Brain pericyte (primary cell): Measurements from ENCODE around the gene WDR75.
"Not testable (repeated sequence)": the region's sequence is repeated elsewhere in the genome, so short reads cannot be mapped to it uniquely, and the experiment has no call there.

ENCODE experiments used
- DNase-seq: peaks from one replicate; pipeline ENCODE4 v3.0.0-alpha.2; 2012; ENCODE audit warnings: low read depth, low spot score

Gene WDR75

DNA sequence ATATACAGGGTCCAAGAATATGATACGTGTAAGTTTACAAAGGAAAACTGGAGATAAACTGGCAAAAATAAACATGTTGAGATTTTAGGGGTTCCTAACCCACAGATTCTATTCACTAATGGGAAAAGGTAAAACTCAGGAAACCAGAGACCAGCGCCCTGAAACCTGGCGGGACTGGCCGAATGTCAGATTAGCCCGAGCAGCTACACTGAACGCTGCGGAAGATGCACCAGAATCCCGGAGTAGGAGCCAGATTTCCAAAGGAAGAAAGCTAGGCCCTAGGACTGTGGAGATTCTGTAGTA, 679 bp upstream of the WDR75 start:
- no peak for DNase-seq

DNA sequence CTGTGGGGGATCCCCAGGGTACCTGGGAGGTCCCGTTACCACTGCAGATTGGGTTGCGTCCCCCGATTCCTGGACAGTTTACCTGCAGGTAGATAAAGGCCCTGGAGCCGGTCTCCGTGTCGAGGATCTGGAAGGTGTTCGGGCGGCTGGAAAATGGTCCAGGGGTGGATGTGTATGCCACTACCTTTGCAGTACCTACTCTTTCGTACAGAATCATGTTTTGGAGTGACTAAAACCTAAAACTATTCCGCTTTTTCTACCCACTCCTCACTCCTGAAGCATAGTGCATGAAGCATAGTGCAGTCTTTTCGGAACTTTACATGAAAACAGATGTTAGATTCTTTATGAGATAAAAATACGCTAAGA, 418 bp downstream of the WDR75 start:
- no peak for DNase-seq

DNA sequence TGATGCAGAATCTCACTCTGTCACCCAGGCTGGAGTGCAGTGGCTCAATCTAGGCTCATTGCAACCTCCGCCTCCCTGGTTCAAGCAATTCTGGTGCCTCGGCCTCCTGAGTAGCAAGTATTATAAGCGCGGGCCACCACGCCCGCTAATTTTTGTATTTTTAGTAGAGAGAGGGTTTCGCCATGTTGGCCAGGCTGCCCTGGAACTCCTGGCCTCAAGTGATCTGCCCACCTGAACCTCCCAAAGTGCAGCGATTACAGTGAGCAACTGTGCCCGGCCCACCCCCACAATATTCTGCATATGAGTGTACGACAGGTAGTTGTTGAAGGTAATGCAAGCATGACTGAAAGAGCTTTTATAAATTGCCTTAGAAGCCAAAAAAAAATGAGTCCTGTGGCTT, 1.2 kb downstream of the WDR75 start:
- DNase-seq: no peak

DNA sequence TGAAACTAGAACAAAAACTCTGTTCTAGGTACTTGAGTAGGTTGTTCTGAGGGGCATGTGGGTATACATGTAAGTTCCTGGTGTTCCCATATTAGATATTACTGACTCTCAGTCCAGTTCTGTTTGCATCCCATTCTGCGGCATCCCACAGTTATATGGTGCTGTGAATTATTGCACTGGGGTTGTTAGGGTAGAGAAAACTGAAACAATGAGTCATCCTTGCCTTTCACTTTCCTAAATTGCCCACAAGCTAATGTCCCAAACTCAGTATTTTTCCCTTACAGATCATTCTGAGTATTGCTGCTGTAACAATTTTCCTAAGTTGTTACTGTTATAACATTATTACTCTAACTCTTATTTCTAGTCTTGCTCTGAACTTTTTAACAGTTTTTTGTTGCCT, 3.0 kb downstream of the WDR75 start:
- DNase-seq: no peak

DNA sequence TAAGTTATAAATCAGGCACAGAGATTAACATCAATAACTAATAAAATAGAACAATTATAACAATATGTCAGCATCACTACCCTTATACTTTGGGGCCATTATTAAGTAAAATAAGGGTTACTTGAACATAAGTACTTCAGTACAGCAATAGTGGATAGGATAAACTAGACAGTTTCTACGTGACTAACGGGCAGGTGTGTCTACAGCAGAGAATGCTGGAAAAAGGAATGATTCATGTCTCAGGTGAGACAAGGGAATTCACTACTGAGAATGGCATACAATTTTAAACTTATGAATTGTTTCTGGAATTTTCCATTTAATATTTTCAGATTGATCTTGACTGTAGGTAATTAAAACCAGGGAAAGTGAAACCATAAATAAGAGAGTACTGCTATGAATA, 5.5 kb downstream of the WDR75 start:
- no peak for DNase-seq

DNA sequence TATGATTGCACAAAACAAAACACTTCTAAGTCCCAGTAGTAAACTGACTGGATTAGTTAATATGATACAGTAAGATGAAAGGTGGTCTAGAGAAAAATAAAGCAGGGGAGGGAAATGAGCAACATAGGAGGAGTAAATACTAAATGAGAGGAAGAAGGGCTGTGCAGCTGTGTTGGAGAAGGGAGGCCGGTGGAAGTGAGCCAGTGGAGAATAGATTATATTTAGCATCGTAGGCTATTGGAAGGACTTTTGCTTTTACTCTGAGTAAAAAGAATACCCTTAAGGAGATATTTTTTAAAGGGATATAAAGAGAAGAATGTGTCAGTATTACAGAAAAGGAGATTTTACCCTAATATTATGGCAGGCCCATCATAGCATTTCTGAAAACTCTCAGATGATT, 12.7 kb downstream of the WDR75 start:
- no peak for DNase-seq

DNA sequence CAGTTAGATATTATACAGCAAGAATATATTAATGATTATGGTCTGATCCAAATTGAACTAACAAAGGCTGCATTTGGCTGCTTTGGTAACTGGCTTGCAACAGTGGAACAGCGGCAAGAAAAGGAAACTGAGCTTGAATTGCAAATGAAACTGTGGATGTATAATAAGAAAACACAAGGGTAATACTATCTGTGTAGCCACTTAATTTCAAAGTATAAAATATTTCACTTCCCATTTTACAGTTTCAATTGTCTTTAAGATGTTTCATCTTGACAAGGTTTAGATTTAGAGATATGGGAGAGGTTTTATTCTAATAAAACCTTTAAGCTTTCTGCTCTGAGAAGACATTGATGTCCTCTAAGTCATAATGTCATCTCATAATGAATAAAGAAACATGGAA, 23.8 kb downstream of the WDR75 start:
- no peak for DNase-seq

DNA sequence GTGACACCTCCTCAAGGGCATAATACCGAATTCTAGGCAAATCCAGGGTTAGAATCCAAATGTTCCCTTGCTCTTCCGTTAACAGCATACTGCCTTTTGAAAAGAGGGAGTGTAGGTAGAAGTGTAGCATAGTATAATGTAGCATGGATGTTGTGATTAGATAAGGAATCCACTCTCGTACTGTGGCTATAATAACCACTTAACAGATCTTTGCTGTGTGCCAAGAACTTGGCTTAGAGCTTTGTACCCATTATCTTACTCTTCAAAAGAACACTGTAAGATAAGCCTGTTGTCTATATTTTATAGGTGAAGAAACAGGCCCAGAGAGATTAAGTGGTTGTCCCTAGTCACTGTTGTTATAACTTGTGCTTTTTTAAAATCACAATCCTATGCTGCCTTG, 24.2 kb downstream of the WDR75 start:
- no peak for DNase-seq

DNA sequence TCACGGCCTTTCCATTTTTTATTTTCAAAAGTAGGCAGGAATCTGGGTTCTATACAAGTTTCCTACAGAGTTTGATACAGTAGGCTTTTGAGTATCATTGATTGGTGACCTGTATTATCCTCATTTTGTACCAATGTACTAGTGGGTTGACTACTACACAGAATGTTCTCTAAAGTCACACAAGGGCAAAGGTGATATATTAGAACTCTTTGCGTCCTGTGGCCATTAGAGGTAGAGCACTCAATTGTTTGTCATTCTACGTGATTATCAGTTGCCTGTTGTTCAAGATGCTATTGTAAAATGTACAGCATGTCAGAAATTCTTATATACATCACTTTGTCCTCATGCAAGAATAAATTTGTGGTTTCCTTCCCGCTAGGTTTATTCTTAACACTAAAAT, 24.8 kb downstream of the WDR75 start:
- no peak for DNase-seq

DNA sequence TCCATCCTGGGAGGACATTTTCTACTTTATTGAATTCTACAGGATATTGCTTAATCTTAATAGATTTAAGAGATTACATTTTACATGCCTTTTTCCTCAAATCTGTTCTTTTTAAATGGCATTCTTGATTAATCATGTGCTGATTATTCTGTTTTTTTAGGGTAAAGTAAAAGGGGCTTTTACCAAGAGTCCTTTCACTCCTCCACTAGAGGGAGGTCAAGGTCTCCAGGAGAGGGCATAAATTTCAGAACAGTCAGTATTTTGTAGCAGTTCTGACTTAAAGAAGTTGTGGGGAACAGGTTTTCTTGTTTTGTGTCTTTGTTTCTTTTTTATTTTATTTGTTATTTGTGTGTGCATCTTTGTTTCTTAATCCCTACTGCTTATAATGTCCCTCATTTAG, 25.4 kb downstream of the WDR75 start:
- no peak for DNase-seq

DNA sequence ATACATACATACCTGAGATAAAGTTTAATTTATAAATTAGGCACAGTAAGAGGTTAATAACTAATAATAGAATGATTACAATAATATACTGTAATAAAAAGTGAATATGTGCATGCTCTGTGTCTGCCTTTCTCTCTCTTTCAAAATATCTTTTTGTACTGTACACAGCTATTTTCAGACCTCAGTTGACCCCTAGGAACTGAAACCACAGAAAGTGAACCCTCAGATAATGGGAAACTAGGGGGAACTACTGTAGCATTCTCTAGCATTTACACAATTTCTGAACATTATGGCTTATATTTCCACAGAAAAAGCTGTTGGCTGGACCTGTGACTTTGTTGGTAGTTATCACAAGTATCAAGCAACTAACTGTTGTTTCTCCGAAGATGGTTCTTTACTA, 25.9 kb downstream of the WDR75 start:
- no peak for DNase-seq

DNA sequence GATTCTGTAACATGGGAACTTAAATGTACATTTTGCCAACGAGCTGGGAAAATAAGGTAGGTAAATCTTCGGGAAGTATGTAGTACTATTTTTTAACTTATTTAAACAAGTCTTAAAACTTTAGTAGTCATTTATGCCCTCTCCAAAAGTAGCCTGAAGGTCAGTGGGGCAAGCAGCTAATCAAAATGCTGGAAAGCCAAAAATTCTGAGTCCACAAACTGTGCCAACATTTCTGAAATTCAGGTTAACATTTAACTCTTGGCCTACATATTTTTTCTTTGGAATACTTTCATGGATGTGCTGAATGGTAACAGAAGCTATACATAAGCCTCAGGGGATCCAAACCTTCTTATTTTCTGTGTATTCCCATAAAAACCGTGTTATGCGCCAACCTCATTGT, 26.3 kb downstream of the WDR75 start:
- DNase-seq: no peak

DNA sequence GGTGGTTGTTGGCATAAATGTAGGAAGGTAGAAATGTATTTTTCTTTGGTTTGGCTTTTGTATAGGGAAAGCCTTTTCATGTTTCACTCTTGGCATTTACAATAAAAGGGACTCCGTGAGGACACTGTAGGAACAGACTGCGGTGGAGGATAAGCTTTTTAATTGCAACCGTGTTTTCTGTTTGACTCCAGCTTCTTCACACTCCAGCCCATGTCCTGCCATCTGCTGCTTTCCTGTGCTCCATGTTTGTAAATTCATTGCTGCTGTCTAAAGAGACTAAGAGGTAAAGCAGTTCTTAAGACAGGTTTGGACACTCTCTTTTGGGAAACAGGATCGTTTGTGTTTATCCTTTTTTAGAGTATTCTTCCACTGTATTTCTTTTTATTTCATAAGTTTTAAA, 33.3 kb downstream of the WDR75 start:
- no peak for DNase-seq

DNA sequence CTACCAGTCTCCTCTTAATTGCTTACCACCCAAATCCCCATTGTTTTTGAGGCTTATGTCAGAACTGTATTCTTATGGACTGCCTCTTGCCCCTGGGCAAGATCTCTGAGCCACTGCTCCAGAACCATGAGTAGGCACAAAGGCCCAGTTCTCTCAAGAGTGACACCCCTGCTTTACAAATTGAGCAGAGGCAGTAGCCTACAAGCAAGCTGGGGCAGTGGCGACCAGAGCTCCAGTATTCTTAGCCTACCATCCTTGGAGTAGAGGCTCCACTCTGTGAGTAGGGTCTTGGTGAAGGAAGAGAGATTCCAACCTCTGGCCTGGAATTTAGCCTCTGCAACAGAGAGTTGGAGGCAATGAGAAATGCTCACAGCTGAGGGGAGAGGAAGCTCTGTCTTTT, 36.5 kb downstream of the WDR75 start:
- no peak for DNase-seq

DNA sequence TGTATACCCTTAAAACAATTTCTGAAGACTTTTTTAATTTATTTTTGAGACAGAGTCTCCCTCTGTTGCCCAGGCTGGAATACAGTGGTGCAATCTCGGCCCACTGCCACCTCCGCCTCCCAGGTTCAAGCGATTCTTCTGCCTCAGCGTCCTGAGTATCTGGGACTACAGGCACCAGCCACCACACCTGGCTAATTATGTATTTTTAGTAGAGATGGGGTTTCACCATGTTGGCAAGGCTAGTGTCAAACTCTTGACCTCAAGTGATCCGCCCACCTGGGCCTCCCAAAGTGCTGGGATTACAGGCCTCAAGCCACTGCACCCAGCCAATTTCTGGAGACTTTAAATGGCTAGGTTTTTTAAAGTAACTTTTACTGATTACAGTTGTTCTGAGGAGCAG, 37.0 kb downstream of the WDR75 start:
- not testable (repeated sequence) for DNase-seq

DNA sequence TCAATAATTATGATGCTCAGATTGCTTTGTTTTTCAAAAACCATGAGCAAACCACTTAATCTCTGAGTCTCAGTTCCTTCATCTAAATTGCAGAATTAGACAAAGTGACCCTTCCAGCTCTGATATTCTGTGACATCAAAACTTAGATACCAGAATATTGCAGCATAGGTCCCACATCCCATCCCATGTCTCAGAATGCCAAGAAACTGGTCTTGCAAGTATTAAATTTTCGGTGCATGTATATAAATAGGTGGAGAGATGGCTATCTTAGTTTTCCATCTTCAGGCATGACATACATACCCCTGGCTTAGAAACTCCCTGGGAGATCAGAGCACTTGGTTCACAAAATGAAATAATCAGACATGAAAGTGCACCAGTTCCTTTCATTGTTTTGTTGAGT, 39.8 kb downstream of the WDR75 start:
- DNase-seq: no peak

DNA sequence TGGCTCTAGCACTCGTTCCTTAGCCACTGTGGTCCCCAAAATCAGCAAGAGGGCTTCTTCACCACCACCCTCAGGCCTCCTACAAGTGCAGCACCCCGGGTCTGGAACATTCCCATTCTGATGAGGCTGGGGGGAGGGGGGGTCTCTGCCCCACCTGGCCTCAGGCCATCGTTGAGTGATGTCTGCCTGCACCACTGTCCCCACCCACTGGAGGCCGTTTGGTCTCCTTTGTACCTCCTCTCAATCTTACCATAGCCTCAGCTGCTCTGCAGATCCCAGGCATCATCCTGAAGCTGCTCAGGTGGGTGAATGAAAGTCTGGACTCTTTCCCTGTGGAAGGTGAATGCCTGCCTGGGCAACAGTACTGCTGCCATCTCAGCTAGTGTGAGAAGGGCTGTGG, 42.3 kb downstream of the WDR75 start:
- DNase-seq: no peak

DNA sequence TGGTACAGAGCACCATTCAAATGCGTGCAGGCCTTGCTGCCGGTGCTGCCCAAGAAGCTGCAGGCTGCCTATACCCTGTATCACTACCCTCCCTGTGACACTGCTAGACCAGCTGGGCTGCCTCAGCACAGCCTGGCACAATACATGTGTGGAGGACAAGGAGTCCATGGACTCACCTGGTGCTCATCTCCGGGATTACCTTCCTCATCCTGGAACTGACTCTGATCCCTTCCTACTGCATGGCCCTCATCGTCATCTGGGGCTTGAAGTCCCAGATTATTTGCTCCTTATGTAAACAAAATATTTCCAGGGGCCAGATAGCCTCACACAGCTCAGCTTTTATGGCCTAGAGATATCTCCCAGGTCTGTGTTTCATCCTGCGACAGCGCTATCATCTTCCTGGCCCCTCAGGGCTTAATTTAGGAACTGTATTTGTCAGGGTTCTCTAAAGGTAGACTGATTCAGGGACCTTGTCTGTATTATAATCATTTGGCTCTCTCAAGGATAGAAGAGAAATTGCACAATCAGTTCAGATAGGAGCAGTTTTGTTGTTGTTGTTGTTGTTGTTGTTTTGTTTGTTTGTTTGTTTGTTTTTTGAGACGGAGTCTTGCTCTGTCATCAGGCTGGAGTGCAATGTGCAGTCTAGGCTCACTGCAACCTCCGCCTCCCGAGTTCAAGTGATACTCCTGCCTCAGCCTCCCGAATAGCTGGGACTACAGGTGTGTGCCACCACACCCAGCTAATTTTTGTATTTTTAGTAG, 42.9 kb downstream of the WDR75 start:
- DNase-seq: no peak

DNA sequence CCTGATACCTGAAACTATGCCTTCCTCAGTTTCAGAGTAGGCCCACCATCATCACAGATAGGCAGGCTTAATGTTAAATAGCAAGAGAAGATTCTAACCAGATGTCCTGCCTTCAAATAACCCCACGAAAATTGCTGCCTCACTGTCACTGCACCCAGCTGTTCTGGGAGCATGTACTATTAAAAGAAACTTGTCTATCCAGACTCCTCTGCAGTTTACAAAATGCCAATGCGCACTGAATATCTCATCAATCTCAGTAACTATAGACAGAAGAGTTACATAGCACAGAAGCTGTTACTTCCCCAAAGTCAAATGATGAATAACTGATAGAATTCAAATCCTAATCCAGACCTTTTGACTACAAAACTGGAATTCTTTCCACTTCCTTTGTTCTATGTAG, 43.9 kb downstream of the WDR75 start:
- no peak for DNase-seq

DNA sequence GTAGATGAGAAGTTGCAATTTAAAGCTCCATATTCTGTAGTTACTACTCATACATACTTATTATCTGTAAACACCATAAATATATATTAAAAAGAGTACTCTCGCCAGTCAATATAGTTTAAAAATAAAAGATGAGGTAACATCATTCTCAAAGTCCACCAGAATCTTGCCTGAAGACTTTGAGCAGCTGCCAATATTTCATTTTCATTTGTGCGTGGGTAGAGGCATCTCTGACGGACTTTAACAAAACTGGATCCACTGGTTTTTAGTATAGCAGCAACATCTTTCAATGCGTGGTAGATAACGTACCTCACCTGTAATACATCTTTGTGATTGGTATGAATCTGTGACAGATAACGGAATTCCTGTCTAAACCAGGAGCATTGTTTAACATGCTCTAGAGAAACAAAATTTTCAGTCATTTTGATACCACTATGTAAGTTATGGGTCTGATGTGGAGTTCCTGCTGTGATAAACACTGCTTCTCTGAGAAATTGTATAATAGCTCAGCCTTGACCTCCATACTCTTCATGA, 45.0 kb downstream of the WDR75 start:
- DNase-seq: no peak

DNA sequence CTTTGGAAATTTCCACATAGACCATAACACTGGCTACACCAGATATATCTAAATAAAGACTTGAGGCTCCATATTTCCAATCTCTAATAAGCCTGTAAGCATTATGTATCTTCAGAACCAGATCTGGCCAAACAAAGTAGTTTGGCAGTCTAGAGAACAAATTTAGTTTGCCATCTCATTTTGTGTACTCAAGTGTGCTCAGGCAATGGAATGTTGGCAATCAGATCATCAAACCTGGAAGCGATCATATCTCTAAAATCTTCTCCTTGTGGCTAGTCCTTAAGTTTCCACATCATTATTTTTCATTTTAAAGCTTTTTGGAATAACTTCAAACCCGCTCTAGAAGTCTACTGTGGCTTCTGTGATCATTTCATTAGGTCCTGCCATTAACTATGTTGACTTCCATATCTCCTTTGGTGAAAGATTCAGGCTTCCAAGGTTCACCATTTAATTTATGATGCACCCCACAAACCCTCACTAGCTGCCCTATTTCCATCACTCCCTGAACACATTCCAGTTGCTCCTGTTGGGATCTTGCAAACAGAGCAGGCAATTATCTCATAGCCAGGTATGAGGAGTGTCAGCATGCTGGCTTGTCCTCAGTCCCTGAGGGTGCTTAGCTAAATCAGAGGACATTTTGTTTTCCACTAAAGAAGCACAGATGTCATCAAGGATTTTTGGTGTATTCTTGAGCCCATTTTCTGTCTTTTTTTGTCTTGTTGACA, 46.2 kb downstream of the WDR75 start:
- no peak for DNase-seq

DNA sequence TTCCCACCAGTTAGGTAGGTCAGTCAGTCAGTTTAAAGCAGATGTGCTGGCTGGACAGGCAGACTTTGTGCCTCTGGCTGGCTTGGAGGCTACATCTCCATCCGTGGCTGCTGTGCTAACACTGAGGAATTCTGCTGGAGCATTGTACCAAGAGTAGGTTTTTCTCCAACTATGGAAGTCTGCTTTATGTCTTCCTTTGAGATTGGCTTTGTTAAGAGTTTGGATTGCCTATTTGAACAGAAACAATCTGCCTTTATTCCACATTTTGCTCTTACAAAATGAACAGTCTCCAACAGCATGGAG, 46.7 kb downstream of the WDR75 start:
- no peak for DNase-seq

DNA sequence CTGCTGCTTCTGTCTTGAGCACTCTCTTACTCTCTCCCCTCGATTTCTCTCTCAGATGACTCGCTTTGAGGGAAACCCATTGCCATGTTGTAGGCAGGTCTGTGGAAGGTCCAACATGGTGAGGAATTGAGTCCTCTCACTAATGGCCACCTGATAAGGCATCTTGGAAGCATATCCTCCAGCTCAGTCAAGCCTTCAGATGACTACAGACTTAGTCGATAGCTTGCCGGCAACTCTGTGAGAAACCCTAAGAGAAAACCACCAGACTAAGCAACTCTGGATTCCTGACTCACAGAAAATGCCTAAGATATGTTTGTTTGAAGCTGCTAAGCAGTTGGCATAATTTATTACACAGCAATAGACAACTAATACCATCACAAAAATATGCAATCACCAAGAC, 51.2 kb downstream of the WDR75 start:
- no peak for DNase-seq

DNA sequence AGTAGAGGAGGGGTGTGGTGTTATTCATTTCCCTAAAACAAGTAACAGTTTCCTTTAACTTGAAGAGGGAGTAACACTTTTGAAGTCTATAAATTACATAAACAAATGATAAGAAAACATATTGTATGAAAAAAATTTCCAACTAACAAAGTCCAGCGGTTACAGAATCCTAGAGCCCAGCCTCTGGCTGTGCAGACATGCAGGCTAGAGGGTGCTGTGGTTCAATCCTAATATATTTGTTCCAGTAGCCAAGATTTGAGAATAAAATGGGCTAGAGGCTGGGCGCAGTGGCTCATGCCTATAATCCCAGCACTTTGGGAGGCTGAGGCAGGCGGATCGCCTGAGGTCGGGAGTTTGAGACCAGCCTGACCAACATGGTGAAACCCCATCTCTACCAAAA, 56.9 kb downstream of the WDR75 start:
- no peak for DNase-seq
